T-helper 1 cell treated with Interleukin-12 subunit alpha and Interleukin-12 subunit beta and Interleukin-4 antibody, amounts not matched to agents 30 ng/mL and 1 ng/mL, for 36 hours (primary cell): ENCODE measurements around the gene TBC1D4. TPM values are rescaled to one million over a fixed set of nuclear protein-coding genes. Genes with fewer than 3 reads are reported as not detected.
"Not testable (repeated sequence)": the region's sequence is repeated elsewhere in the genome, so short reads cannot be mapped to it uniquely, and the experiment has no call there.

Source experiments
- intact Hi-C: fragments of 100-400 bp; cut with micrococcal nuclease; formaldehyde crosslinking; loops from one replicate; pipeline ENCODE4 v1.15.1; 2024
- total RNA-seq: library from RNA; stranded (reverse); gene quantifications from 2 replicates; pipeline ENCODE4 v1.2.3, GENCODE V29; 2022

Gene TBC1D4
- total RNA-seq, 1 donor from 2014 or later = 11.9 TPM

- intact Hi-C loops = loop anchor here (1.0 to 5.0 kb wide), 3 partner anchors 1234 to 1649 kb away; partner anchors contain the start of genes KCTD12 and KLF12
These were observed 115.3 kb downstream of the TBC1D4 start for GRCh38 chr13:75366380-75367280.

GRCh38 chr13:75365724-75366173, 116.2 kb downstream of the TBC1D4 start:
- intact Hi-C loops = loop anchor here (1.0 to 5.0 kb wide), 6 partner anchors 39 to 1648 kb away; partner anchors contain the start of genes KCTD12, KLF12 and TBC1D4

GRCh38 chr13:75364131-75364713, 117.7 kb downstream of the TBC1D4 start:
- intact Hi-C loops = loop anchor here (2.0 kb wide), 1 partner anchor 119 kb away; the partner anchor contains the start of gene TBC1D4

GRCh38 chr13:75363371-75363770, 118.6 kb downstream of the TBC1D4 start:
- intact Hi-C loops = no loop called here

- intact Hi-C loops = no loop called here
These were observed 119.9 kb downstream of the TBC1D4 start for GRCh38 chr13:75362026-75362425.

GRCh38 chr13:75360170-75360569, 121.8 kb downstream of the TBC1D4 start:
- intact Hi-C loops = no loop called here

- intact Hi-C loops = loop anchor here (2.0 kb wide), 1 partner anchor 140 kb away; no protein-coding TSS in a partner anchor
These were observed 122.7 kb downstream of the TBC1D4 start for GRCh38 chr13:75359266-75359665.

- intact Hi-C loops = loop anchor here (1.0 to 2.0 kb wide), 2 partner anchors 31 to 139 kb away; no protein-coding TSS in a partner anchor
These were observed 124.2 kb downstream of the TBC1D4 start for GRCh38 chr13:75357576-75358289.

- intact Hi-C loops = no loop called here
These were observed 125.5 kb downstream of the TBC1D4 start for GRCh38 chr13:75356421-75356820.

- intact Hi-C loops = no loop called here
These were observed 126.4 kb downstream of the TBC1D4 start for GRCh38 chr13:75355609-75356008.

- intact Hi-C loops = no loop called here
These were observed 128.2 kb downstream of the TBC1D4 start for GRCh38 chr13:75353781-75354193.

GRCh38 chr13:75352641-75353327, 129.2 kb downstream of the TBC1D4 start:
- intact Hi-C loops = no loop called here

GRCh38 chr13:75351538-75351937, 130.4 kb downstream of the TBC1D4 start:
- intact Hi-C loops = not testable (repeated sequence)

GRCh38 chr13:75347925-75348324, 134.0 kb downstream of the TBC1D4 start:
- intact Hi-C loops = no loop called here

- intact Hi-C loops = no loop called here
These were observed 134.5 kb downstream of the TBC1D4 start for GRCh38 chr13:75347457-75347856.

GRCh38 chr13:75345193-75345592, 136.8 kb downstream of the TBC1D4 start:
- intact Hi-C loops = no loop called here

GRCh38 chr13:75341028-75341427, 140.9 kb downstream of the TBC1D4 start:
- intact Hi-C loops = no loop called here

- intact Hi-C loops = no loop called here
These were observed 142.2 kb downstream of the TBC1D4 start for GRCh38 chr13:75339635-75340374.

GRCh38 chr13:75334634-75335447, 147.1 kb downstream of the TBC1D4 start:
- intact Hi-C loops = no loop called here
